IMR-90 (cell line): Measurements from ENCODE around the gene ESYT1. TPM values are rescaled to one million over a fixed set of nuclear protein-coding genes. Genes with fewer than 3 reads are reported as not detected.
A peak's percentile ranks its signal among the peaks of the same experiment; 100 is the strongest.

Experiments
- ATAC-seq: fragments of 200-7000 bp; cut with Tn5 transposase; 2 replicates; pipeline ENCODE4 v1.9.1; 2020; ENCODE audit warnings: low read depth, mild to moderate bottlenecking, moderate library complexity
- BruUV-seq: library from RNA; stranded (reverse); fragments of 400-500 nt; replicated peaks from 2 replicates; lab custom pipeline; 2021; lab: Mats Ljungman, UMichigan
- CTCF ChIA-PET: fragments of 300-600 bp; formaldehyde crosslinking; extraction: SDS; loops from one replicate; lab custom pipeline; 2021; ENCODE audit warnings: antibody characterized with exemption; lab: Yijun Ruan, JAX
- POLR2A ChIA-PET: fragments of 300-600 bp; sonication (Branson Sonifier 250); formaldehyde crosslinking; loops from one replicate; lab custom pipeline; 2022; ENCODE audit warnings: antibody characterized with exemption; ENCODE audit not compliant: unreplicated experiment; lab: Charles Lee
- DNase-seq: peaks from one replicate; pipeline ENCODE4 v3.0.0; 2013
- H2AFZ ChIP-seq: replicated peaks from 2 replicates; pipeline ENCODE3; 2013; ENCODE audit warnings: low read length, mild to moderate bottlenecking; ENCODE audit not compliant: poor library complexity
- H2AK5ac ChIP-seq: 2 replicates; pipeline ENCODE4 v1.6.1; 2013; ENCODE audit warnings: low read depth, low read length, inconsistent platforms
- H2AK9ac ChIP-seq: replicated peaks from 2 replicates; pipeline ENCODE3; 2013; ENCODE audit warnings: mild to moderate bottlenecking, low read depth, low read length, moderate library complexity; ENCODE audit not compliant: poor library complexity
- H2BK120ac ChIP-seq: 2 replicates; pipeline ENCODE4 v1.6.1; 2013; ENCODE audit warnings: low read depth, low read length, inconsistent platforms
- H2BK15ac ChIP-seq: 3 replicates; pipeline ENCODE4 v1.6.1; 2013; ENCODE audit warnings: low read depth, low read length, inconsistent platforms
- H2BK20ac ChIP-seq: 2 replicates; pipeline ENCODE4 v1.6.1; 2013; ENCODE audit warnings: low read depth, mild to moderate bottlenecking, inconsistent platforms, low read length, moderate library complexity
- H2BK5ac ChIP-seq: 2 replicates; pipeline ENCODE4 v1.6.1; 2013; ENCODE audit warnings: mild to moderate bottlenecking, low read depth, low read length, inconsistent platforms; ENCODE audit not compliant: poor library complexity, severe bottlenecking
- H3K14ac ChIP-seq: replicated peaks from 2 replicates; pipeline ENCODE4 v1.6.1; 2013; ENCODE audit warnings: low read depth, low read length, inconsistent platforms
- H3K18ac ChIP-seq: 2 replicates; pipeline ENCODE4 v1.6.1; 2013; ENCODE audit warnings: low read depth, low read length, control low read depth
- H3K23ac ChIP-seq: 2 replicates; pipeline ENCODE4 v1.6.1; 2013; ENCODE audit warnings: low read depth, low read length, inconsistent platforms
- H3K27ac ChIP-seq: 2 replicates; pipeline ENCODE4 v1.5.1; 2013; ENCODE audit warnings: mild to moderate bottlenecking, control low read depth, low read length; ENCODE audit not compliant: insufficient read depth
- H3K27me3 ChIP-seq: 2 replicates; pipeline ENCODE4 v1.6.1; 2013; ENCODE audit warnings: low read length; ENCODE audit not compliant: control insufficient read depth, insufficient read depth
- H3K36me3 ChIP-seq: 2 replicates; pipeline ENCODE4 v1.6.1; 2013; ENCODE audit warnings: low read length, mixed read lengths; ENCODE audit not compliant: control insufficient read depth, insufficient read depth
- H3K4ac ChIP-seq: 2 replicates; pipeline ENCODE4 v1.6.1; 2013; ENCODE audit warnings: low read depth, low read length, inconsistent platforms
- H3K4me1 ChIP-seq: 2 replicates; pipeline ENCODE4 v1.6.1; 2013; ENCODE audit warnings: low read length, mixed read lengths; ENCODE audit not compliant: control insufficient read depth, insufficient read depth
- H3K4me2 ChIP-seq: 2 replicates; pipeline ENCODE4 v1.6.1; 2013; ENCODE audit warnings: low read depth, mild to moderate bottlenecking, control low read depth, low read length, moderate library complexity
- H3K4me3 ChIP-seq: 2 replicates; pipeline ENCODE4 v1.5.1; 2013; ENCODE audit warnings: low read depth, mild to moderate bottlenecking, control low read depth, low read length, moderate library complexity; ENCODE audit not compliant: insufficient read depth
- H3K56ac ChIP-seq: 2 replicates; pipeline ENCODE4 v1.6.1; 2013; ENCODE audit warnings: low read length, inconsistent platforms; ENCODE audit not compliant: insufficient read depth; ENCODE audit errors: extremely low read depth
- H3K79me1 ChIP-seq, 2 experiments: 2 replicates each; pipeline ENCODE4 v1.6.1; 2013; ENCODE audit warnings: low read length in 2 of 2, inconsistent platforms in 1 of 2, low read depth in 1 of 2
- H3K9ac ChIP-seq: 2 replicates; pipeline ENCODE4 v1.6.1; 2013; ENCODE audit warnings: low read depth, low read length, control low read depth
- H3K9me1 ChIP-seq: 2 replicates; pipeline ENCODE4 v1.6.1; 2013; ENCODE audit warnings: low read length, inconsistent platforms; ENCODE audit not compliant: insufficient read depth
- H3K9me3 ChIP-seq: 2 replicates; pipeline ENCODE4 v1.6.1; 2013; ENCODE audit warnings: low read length; ENCODE audit not compliant: control insufficient read depth, insufficient read depth
- H4K20me1 ChIP-seq: 2 replicates; pipeline ENCODE4 v1.6.1; 2013; ENCODE audit warnings: low read length, inconsistent platforms; ENCODE audit not compliant: insufficient read depth
- H4K5ac ChIP-seq: 2 replicates; pipeline ENCODE4 v1.6.1; 2013; ENCODE audit warnings: mild to moderate bottlenecking, low read depth, low read length, control low read depth
- H4K8ac ChIP-seq, 2 experiments: 2 replicates each; pipeline ENCODE4 v1.6.1; 2013; ENCODE audit warnings: low read depth in 2 of 2, low read length in 2 of 2, control low read depth in 1 of 2, inconsistent platforms in 1 of 2
- H4K91ac ChIP-seq: 2 replicates; pipeline ENCODE4 v1.6.1; 2013; ENCODE audit warnings: low read depth, low read length, inconsistent platforms; ENCODE audit not compliant: insufficient read depth
- FOS ChIP-seq: fragments of 150-350 bp; IDR thresholded peaks from 2 replicates; pipeline ENCODE4 v1.6.1; 2016; ENCODE audit warnings: low read depth, low read length
- MXI1 ChIP-seq: IDR thresholded peaks from 2 replicates; pipeline ENCODE4 v1.6.1; 2012; ENCODE audit warnings: low read depth, mild to moderate bottlenecking, low read length, moderate library complexity, borderline replicate concordance
- POLR2A ChIP-seq: IDR thresholded peaks from 2 replicates; pipeline ENCODE4 v1.6.1; 2012; ENCODE audit warnings: mild to moderate bottlenecking, low read depth, low read length
- RCOR1 ChIP-seq: IDR thresholded peaks from 2 replicates; pipeline ENCODE4 v1.6.1; 2012; ENCODE audit warnings: mild to moderate bottlenecking, low read length, improper control_type of control experiment; ENCODE audit not compliant: insufficient replicate concordance
- RFX5 ChIP-seq: IDR thresholded peaks from 2 replicates; pipeline ENCODE4 v1.8.0; 2012; ENCODE audit warnings: low read depth, mild to moderate bottlenecking, low read length, moderate library complexity
- WGBS, 2 experiments: methylation state at CpG; one replicate each; pipeline versions ENCODE4 v1.1.5 to v1.1.7; 2013; ENCODE audit warnings: missing lambda C conversion rate in 2 of 2; ENCODE audit not compliant: insufficient read length in 1 of 2; ENCODE audit errors: extremely low coverage in 2 of 2; 5-methylcytosine and 5-hydroxymethylcytosine counted together
- dilution Hi-C: fragments of 300-500 bp; cut with HindIII; formaldehyde crosslinking; loops from one replicate; pipeline ENCODE4 v1.14.3; 2018; ENCODE audit warnings: low sequenced_read_pairs; ENCODE audit not compliant: unreplicated experiment
- in situ Hi-C: fragments of 300-500 bp; cut with MboI; formaldehyde crosslinking; loops from 3 replicates; pipeline ENCODE4 v1.14.3; 2019; ENCODE audit warnings: low sequenced_read_pairs, inconsistent platforms, mixed read lengths
- intact Hi-C: fragments of 100-400 bp; cut with micrococcal nuclease; formaldehyde crosslinking; loops from 2 replicates; pipeline ENCODE4 v1.10.0; 2022
- polyA plus RNA-seq, 3 experiments: library from polyadenylated mRNA; depleted of rRNA; stranded (reverse); fragments of >200 nt; gene quantifications; 2 replicates each; pipeline ENCODE4 v1.2.3, GENCODE V29; 2012; ENCODE audit warnings: low replicate concordance in 1 of 3
- total RNA-seq: library from RNA; depleted of rRNA; stranded (reverse); fragments of >200 nt; gene quantifications from 2 replicates; pipeline ENCODE4 v1.2.3, GENCODE V29; 2012
- TF ChIP-seq, protein P1 (sequence below): conservative IDR thresholded peaks from 2 replicates; pipeline ENCODE4 v1.5.1; 2012; ENCODE audit warnings: mild to moderate bottlenecking, low read depth, low read length, improper control_type of control experiment

The ESYT1 gene
- total and polyA plus RNA-seq, 2 of the 4 experiments (the other 2 are of a cell fraction) = 150 to 153 TPM

DNA sequence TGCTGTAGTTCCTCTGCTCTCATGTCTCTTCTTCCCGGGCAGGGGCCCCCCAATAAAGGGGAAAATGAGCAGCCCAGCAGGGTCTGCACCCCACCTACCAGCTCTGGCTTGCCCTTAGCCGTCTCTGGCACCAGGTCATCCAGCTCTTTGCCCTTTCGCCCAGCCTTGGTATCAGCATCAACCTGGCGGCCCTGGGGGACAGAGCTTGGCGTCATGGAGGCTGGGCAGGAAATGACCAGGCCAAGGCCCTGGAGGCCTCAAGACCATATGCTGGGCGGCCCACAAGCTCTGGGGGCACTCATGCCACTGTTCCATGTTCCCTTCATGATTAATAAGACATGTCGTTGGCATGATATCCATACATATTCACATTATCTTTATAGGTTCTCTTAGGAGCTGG is 44.8 kb downstream of the ESYT1 start:
- Histone ChIP-seq H2BK120ac (no peak overlapping the region), H4K91ac (no peak overlapping the region), H2BK5ac (no peak overlapping the region), H4K20me1 (no peaks in the 10 kb centered on the region; the same call in 1 of the 2 replicates), H3K9me1 (no peaks in the 10 kb centered on the region; the same call in 1 of the 2 replicates), H2AFZ (no peak overlapping the region), H3K27ac (no peak overlapping the region), H3K36me3 (peaks cover 68% of the 10 kb centered on the region), H3K18ac (no peak overlapping the region), H4K5ac (no peak overlapping the region), H2AK9ac (peak overlapping the region; percentile 13), H2BK20ac (no peak overlapping the region), H2BK15ac (no peak overlapping the region), H4K8ac (no peak overlapping the region), H3K9ac (no peak overlapping the region), H3K79me1 (peaks cover 5 to 6% of the 10 kb centered on the region in 2 experiments), H3K9me3 (no peaks in the 10 kb centered on the region), H3K4me2 (no peak overlapping the region), H3K56ac (no peak overlapping the region), H3K4me1 (no peaks in the 10 kb centered on the region), H3K27me3 (no peaks in the 10 kb centered on the region), H2AK5ac (no peak overlapping the region), H3K23ac (no peak overlapping the region), H3K4ac (no peak overlapping the region), H3K14ac (no peak overlapping the region), H3K4me3 (no peak overlapping the region)
- 100% methylated on average over 3 of the region's 7 CpGs; no CpG with 5 or more reads in 1 of the 2 experiments for WGBS, 2 experiments
- no TSS peak for BruUV-seq
- ATAC-seq (no peak), DNase-seq (no peak)
- in situ Hi-C loops = no loop called here
- POLR2A ChIA-PET = no interaction called here
- CTCF ChIA-PET = no interaction called here
- dilution Hi-C loops = no loop called here
- intact Hi-C loops = no loop called here
- TF ChIP-seq RCOR1 (no peak), RFX5 (no peak), MXI1 (no peak), FOS (no peak), POLR2A (no peak)
- TF ChIP-seq, protein P1, sequence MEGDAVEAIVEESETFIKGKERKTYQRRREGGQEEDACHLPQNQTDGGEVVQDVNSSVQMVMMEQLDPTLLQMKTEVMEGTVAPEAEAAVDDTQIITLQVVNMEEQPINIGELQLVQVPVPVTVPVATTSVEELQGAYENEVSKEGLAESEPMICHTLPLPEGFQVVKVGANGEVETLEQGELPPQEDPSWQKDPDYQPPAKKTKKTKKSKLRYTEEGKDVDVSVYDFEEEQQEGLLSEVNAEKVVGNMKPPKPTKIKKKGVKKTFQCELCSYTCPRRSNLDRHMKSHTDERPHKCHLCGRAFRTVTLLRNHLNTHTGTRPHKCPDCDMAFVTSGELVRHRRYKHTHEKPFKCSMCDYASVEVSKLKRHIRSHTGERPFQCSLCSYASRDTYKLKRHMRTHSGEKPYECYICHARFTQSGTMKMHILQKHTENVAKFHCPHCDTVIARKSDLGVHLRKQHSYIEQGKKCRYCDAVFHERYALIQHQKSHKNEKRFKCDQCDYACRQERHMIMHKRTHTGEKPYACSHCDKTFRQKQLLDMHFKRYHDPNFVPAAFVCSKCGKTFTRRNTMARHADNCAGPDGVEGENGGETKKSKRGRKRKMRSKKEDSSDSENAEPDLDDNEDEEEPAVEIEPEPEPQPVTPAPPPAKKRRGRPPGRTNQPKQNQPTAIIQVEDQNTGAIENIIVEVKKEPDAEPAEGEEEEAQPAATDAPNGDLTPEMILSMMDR = no peak
